Vagina (tissue), 2 donors: ENCODE data around the gene POLK. TPM values are rescaled to one million over a fixed set of nuclear protein-coding genes. Genes with fewer than 3 reads are reported as not detected.

Source experiments
- DNase-seq, 2 donors: peaks; one replicate each; pipeline ENCODE4 v3.0.0-alpha.2; 2017; ENCODE audit errors: extremely low spot score in 2 of 2
- H3K27ac ChIP-seq: fragments of 200-600 bp; sonication (generic); one replicate; pipeline ENCODE4 v1.5.1; 2019
- H3K27me3 ChIP-seq: fragments of 200-600 bp; sonication (generic); one replicate; pipeline ENCODE4 v1.5.1; 2019
- H3K36me3 ChIP-seq, 2 donors: fragments of 200-600 bp; sonication (generic); one replicate each; pipeline ENCODE4 v1.5.1; 2017 to 2019
- H3K4me1 ChIP-seq: fragments of 200-600 bp; sonication (generic); one replicate; pipeline ENCODE4 v1.5.1; 2019
- H3K4me3 ChIP-seq, 2 donors: fragments of 200-600 bp; sonication (generic); 1 replicate in 1 of 2; 2 replicates in 1 of 2; pipeline ENCODE4 v1.5.1; 2016 to 2019
- H3K9me3 ChIP-seq: fragments of 200-600 bp; sonication (generic); one replicate; pipeline ENCODE4 v1.5.1; 2019
- POLR2A ChIP-seq, 2 donors: fragments of 450-650 bp; IDR thresholded peaks; one replicate each; pipeline ENCODE4 v1.6.1; 2017; ENCODE audit warnings: antibody characterized with exemption in 2 of 2, mild to moderate bottlenecking in 2 of 2, moderate library complexity in 2 of 2
- POLR2AphosphoS5 ChIP-seq, 2 donors: sonication (generic); formaldehyde crosslinking; IDR thresholded peaks; one replicate each; pipeline ENCODE4 v1.9.0; 2017; ENCODE audit warnings: antibody characterized with exemption in 2 of 2, mild to moderate bottlenecking in 2 of 2, low read depth in 1 of 2; ENCODE audit not compliant: insufficient read depth in 1 of 2
- intact Hi-C: fragments of 100-400 bp; cut with DNase I; formaldehyde crosslinking; loops from one replicate; pipeline ENCODE4 v1.15.1; 2023
- total RNA-seq: library from RNA; depleted of rRNA; stranded (reverse); fragments of >200 nt; gene quantifications from one replicate; pipeline ENCODE4 v1.2.3, GENCODE V29; 2016
- TF ChIP-seq, protein P1 (sequence below), 3 experiments: fragments of 450-650 bp in 2 of 3; fragments of 200-600 bp in 1 of 3; sonication (generic) in 1 of 3; IDR thresholded peaks; one replicate each; pipeline ENCODE4 v1.5.1; 2017 to 2019; ENCODE audit warnings: antibody characterized with exemption in 3 of 3, mild to moderate bottlenecking in 2 of 3, moderate library complexity in 2 of 3

POLK gene
- total RNA-seq, 1 donor from 2014 or later: 31.4 TPM

DNA sequence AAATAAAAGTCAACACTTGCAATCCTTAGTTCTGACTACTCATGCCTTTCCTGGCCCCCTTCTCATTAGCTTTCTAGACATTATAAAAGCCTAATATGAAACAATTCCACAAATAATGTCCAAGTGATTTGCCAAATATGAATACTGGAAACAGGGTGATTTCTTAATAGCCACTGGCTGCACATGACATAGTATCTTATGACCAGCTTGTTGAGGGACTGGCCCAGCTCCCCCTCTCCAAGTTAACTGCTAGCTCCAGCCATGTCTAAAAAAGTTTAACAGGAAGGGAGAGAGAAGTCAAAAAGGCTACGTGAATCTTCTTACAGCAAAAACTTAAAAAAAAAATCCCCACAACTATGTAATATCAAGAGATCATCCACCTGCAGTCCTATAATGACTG, 1.7 kb upstream of the POLK start:
- peak overlapping the region; percentile 67 to 87 for H3K4me3 ChIP-seq
- peak overlapping the region; percentile 91 for H3K27ac ChIP-seq
- DNase-seq: no peak
- no peaks in the 10 kb centered on the region for H3K27me3 ChIP-seq
- peak in 1 of 2 donors; percentile 50 for TF ChIP-seq POLR2AphosphoS5 (IDR thresholded peaks at IDR 0.05; ENCODE audit: insufficient read depth in 1 of 2, low read depth in 1 of 2)
- TF ChIP-seq POLR2A (IDR thresholded peaks at IDR 0.05): no peak
- no peaks in the 10 kb centered on the region for H3K9me3 ChIP-seq
- intact Hi-C loops: no loop called here
- H3K4me1 ChIP-seq: peaks cover 31% of the 10 kb centered on the region
- H3K36me3 ChIP-seq: no peaks in the 10 kb centered on the region

DNA sequence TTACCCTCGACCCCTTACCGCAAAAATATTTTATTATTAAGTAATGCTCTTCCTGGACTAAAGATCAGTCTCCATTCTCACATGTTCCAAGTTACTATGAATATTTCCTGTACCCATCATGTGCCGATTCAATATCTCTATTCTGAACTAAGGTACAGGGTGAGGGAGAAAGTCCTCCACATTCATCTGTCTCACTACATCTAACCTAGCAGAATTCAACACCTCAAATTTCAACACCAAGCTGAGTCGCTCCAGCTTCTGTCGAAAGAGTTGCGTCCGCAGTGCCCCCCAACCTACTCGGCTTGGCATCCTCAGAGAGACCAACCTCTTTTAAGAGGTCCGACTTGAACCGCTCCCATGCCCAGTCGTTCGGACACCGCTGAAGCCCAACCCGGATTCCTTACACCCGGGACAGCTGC, 1.3 kb upstream of the POLK start:
- intact Hi-C loops: no loop called here
- no peaks in the 10 kb centered on the region for H3K9me3 ChIP-seq
- DNase-seq: no peak
- no peaks in the 10 kb centered on the region for H3K27me3 ChIP-seq
- TF ChIP-seq POLR2AphosphoS5 (IDR thresholded peaks at IDR 0.05; ENCODE audit: insufficient read depth in 1 of 2, low read depth in 1 of 2) (no peak), POLR2A (IDR thresholded peaks at IDR 0.05) (no peak)
- TF ChIP-seq, protein P1, sequence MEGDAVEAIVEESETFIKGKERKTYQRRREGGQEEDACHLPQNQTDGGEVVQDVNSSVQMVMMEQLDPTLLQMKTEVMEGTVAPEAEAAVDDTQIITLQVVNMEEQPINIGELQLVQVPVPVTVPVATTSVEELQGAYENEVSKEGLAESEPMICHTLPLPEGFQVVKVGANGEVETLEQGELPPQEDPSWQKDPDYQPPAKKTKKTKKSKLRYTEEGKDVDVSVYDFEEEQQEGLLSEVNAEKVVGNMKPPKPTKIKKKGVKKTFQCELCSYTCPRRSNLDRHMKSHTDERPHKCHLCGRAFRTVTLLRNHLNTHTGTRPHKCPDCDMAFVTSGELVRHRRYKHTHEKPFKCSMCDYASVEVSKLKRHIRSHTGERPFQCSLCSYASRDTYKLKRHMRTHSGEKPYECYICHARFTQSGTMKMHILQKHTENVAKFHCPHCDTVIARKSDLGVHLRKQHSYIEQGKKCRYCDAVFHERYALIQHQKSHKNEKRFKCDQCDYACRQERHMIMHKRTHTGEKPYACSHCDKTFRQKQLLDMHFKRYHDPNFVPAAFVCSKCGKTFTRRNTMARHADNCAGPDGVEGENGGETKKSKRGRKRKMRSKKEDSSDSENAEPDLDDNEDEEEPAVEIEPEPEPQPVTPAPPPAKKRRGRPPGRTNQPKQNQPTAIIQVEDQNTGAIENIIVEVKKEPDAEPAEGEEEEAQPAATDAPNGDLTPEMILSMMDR (IDR thresholded peaks at IDR 0.05): no peak
- peaks cover 31% of the 10 kb centered on the region for H3K4me1 ChIP-seq
- H3K4me3 ChIP-seq: peak overlapping the region; percentile 67 to 87
- H3K27ac ChIP-seq: peak overlapping the region; percentile 91
- no peaks in the 10 kb centered on the region for H3K36me3 ChIP-seq

DNA sequence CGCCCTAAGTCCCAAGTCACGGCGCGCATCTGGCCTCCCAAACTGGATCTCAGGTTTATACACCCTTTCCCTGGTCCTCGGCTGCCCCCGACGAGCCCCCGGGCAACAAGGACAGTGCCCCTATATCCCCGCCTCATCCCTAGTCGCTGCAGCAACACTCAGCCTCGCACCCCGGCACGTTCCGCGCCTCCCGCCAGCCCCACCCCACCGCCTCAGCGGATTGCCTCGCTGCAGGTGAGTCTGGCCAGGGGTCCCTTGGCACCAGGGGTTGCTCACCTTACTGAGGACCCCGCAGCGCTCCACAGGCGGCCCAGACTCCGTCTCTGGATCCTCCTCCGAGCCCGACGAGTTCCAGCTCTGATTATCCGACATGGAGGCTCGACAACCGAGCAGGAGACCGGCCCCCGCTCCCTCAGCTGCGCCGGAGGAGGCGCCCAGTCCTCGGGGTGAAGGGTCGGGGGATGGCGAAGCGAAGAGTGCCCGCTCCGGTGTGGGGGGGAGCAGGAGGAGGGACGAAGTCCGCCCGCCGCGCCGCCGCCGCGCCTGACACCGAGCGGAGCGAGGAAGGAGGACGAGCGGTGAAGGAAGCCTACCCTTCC, 756 bp upstream of the POLK start:
- peak overlapping the region; percentile 91 for H3K27ac ChIP-seq
- H3K36me3 ChIP-seq: no peaks in the 10 kb centered on the region
- H3K4me1 ChIP-seq: peaks cover 31% of the 10 kb centered on the region
- peak overlapping the region; percentile 67 to 87 for H3K4me3 ChIP-seq
- TF ChIP-seq POLR2A (IDR thresholded peaks at IDR 0.05) (no peak), POLR2AphosphoS5 (IDR thresholded peaks at IDR 0.05; ENCODE audit: insufficient read depth in 1 of 2, low read depth in 1 of 2) (no peak)
- TF ChIP-seq, protein P1 (IDR thresholded peaks at IDR 0.05): no peak
- intact Hi-C loops: no loop called here
- H3K27me3 ChIP-seq: no peaks in the 10 kb centered on the region
- peak in 1 of 2 donors; percentile 89 for DNase-seq
- H3K9me3 ChIP-seq: no peaks in the 10 kb centered on the region

DNA sequence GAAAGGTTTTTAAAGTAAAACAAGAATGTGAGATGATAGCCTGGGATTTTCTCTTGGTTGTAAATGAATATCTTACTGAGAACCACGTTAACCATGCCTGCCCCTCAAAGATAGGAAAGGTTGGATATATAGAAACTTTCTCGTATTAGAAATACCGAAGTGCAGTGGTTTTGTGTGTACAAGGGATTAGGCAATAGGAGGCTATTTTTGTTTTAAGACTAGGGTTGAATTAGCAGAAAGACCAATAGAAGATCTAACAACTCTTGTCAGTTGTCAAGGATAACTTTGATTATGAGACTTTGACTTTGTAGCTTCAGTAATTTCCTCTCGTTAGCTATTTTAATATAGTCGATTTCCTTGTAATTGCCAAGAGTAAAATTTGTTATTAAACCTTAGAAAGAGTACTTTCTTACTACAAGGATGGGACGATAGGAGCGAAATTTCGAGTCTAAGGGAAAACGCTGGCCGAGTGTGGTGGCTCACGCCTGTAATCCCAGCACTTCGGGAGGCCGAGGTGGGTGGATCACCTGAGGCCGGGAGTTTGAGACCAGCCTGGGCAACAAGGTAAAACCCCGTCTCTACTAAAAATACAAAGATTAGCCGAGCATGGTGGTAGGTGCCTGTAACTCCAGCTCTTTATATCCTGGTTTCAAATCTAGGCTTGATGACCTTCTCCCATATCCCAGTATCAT, 838 bp downstream of the POLK start:
- no peak for TF ChIP-seq POLR2A (IDR thresholded peaks at IDR 0.05)
- TF ChIP-seq, protein P1 (IDR thresholded peaks at IDR 0.05): peak in 1 of 3 experiments; percentile 17
- TF ChIP-seq POLR2AphosphoS5 (IDR thresholded peaks at IDR 0.05; ENCODE audit: insufficient read depth in 1 of 2, low read depth in 1 of 2): no peak
- Histone ChIP-seq H3K9me3 (no peaks in the 10 kb centered on the region), H3K4me1 (peaks cover 31% of the 10 kb centered on the region), H3K36me3 (no peaks in the 10 kb centered on the region), H3K27me3 (no peaks in the 10 kb centered on the region), H3K27ac (peak overlapping the region; percentile 91), H3K4me3 (peak overlapping the region; percentile 67 to 87)
- intact Hi-C loops: no loop called here
- DNase-seq: no peak

DNA sequence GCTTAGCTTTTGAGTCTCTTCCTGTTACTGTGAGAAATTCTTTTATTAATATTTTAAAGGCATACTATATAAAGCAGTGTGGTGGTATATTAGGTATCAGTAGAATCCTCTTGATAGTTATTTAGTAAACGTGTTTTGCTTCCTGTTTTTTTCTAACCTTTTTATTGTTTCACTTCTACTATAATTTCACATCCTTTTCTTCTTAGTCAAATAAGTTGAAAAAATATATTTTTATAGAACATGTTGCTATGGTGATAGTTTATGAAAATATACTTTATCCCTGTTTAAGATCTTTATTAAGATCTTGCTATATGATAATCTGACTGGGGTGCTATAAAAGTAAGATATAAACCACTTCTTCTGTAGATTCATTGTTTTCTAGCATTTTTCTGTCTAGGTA, 2.1 kb downstream of the POLK start:
- H3K27ac ChIP-seq: no peak overlapping the region
- no peak overlapping the region for H3K4me3 ChIP-seq
- TF ChIP-seq, protein P1 (IDR thresholded peaks at IDR 0.05): no peak
- no peak for TF ChIP-seq POLR2AphosphoS5 (IDR thresholded peaks at IDR 0.05; ENCODE audit: insufficient read depth in 1 of 2, low read depth in 1 of 2)
- no peak for TF ChIP-seq POLR2A (IDR thresholded peaks at IDR 0.05)
- intact Hi-C loops: no loop called here
- DNase-seq: no peak
- no peaks in the 10 kb centered on the region for H3K36me3 ChIP-seq
- peaks cover 24% of the 10 kb centered on the region for H3K4me1 ChIP-seq
- H3K27me3 ChIP-seq: no peaks in the 10 kb centered on the region
- H3K9me3 ChIP-seq: no peaks in the 10 kb centered on the region
